Endothelial cell of umbilical vein (primary cell): ENCODE data around the gene UBR4. TPM values are rescaled to one million over a fixed set of nuclear protein-coding genes. Genes with fewer than 3 reads are reported as not detected.

ENCODE experiments used
- BruUV-seq: library from RNA; stranded (reverse); fragments of 400-500 nt; replicated peaks from 2 replicates; lab custom pipeline; 2021; lab: Mats Ljungman, UMichigan
- CTCF ChIA-PET: fragments of 300-600, 350-600 bp; sonication (Branson Sonifier 250); formaldehyde crosslinking; loops from one replicate; lab custom pipeline; 2021; ENCODE audit warnings: antibody characterized with exemption, inconsistent platforms; lab: Charles Lee
- POLR2A ChIA-PET: fragments of 300-600, 350-600 bp; sonication (Branson Sonifier 250); formaldehyde crosslinking; loops from one replicate; lab custom pipeline; 2021; ENCODE audit warnings: antibody characterized with exemption, inconsistent platforms; lab: Charles Lee
- DNase-seq: peaks from one replicate; pipeline ENCODE4 v3.0.0-alpha.2; 2011; ENCODE audit warnings: low read depth, low spot score
- FAIRE-seq: peaks from 2 replicates; lab custom pipeline; 2011; peaks lifted over from hg19 to GRCh38; lab: Jason Lieb, UNC
- H2AFZ ChIP-seq: 2 replicates; pipeline ENCODE4 v1.6.0; 2012; ENCODE audit warnings: low read depth, low read length, control low read depth, inconsistent platforms
- H3K27ac ChIP-seq: 2 replicates; pipeline ENCODE4 v1.5.1; 2011; ENCODE audit warnings: low read depth, mild to moderate bottlenecking, control low read depth, low read length, moderate library complexity; ENCODE audit not compliant: insufficient read depth
- H3K27me3 ChIP-seq, 2 experiments: 2 replicates each; pipeline versions ENCODE4 v1.6.0 to v1.6.1; 2011; ENCODE audit warnings: low read length in 2 of 2, mixed read lengths in 1 of 2; ENCODE audit not compliant: control insufficient read depth in 2 of 2, insufficient read depth in 2 of 2
- H3K36me3 ChIP-seq, 2 experiments: 2 replicates in 1 of 2; 3 replicates in 1 of 2; pipeline ENCODE4 v1.5.1; 2011; ENCODE audit warnings: low read length in 2 of 2, mild to moderate bottlenecking in 1 of 2, moderate library complexity in 1 of 2; ENCODE audit not compliant: control insufficient read depth in 2 of 2, insufficient read depth in 2 of 2; ENCODE audit errors: extremely low read depth in 1 of 2
- H3K4me1 ChIP-seq: 3 replicates; pipeline ENCODE4 v1.5.1; 2011; ENCODE audit warnings: mild to moderate bottlenecking, low read length; ENCODE audit not compliant: control insufficient read depth, insufficient read depth; ENCODE audit errors: extremely low read depth
- H3K4me2 ChIP-seq: 2 replicates; pipeline ENCODE4 v1.6.1; 2011; ENCODE audit warnings: low read length, control low read depth, mixed read lengths; ENCODE audit not compliant: insufficient read depth
- H3K4me3 ChIP-seq, 3 experiments: fragments of 200-600 bp in 1 of 3; sonication (generic), shearing (Covaris generic) in 1 of 3; replicated peaks in 1 of 3; 2 replicates each; pipeline ENCODE4 v1.5.1; 2011 to 2016; ENCODE audit warnings: control low read depth in 3 of 3, low read length in 3 of 3, mild to moderate bottlenecking in 2 of 3, inconsistent platforms in 1 of 3, low read depth in 1 of 3, moderate library complexity in 1 of 3; ENCODE audit not compliant: insufficient read depth in 1 of 3
- H3K79me2 ChIP-seq: 2 replicates; pipeline ENCODE4 v1.6.0; 2012; ENCODE audit warnings: low read length, inconsistent platforms; ENCODE audit not compliant: control insufficient read depth, insufficient read depth
- H3K9ac ChIP-seq: replicated peaks from 2 replicates; pipeline ENCODE3; 2011; ENCODE audit warnings: low read length, control low read depth; ENCODE audit not compliant: insufficient read depth; ENCODE audit errors: extremely low read depth
- H3K9me1 ChIP-seq: replicated peaks from 3 replicates; pipeline ENCODE4 v1.6.0; 2011; ENCODE audit warnings: mild to moderate bottlenecking, low read length; ENCODE audit not compliant: control insufficient read depth, insufficient read depth; ENCODE audit errors: extremely low read depth
- H3K9me3 ChIP-seq: replicated peaks from 2 replicates; pipeline ENCODE4 v1.5.1; 2012; ENCODE audit warnings: low read length, inconsistent platforms; ENCODE audit not compliant: control insufficient read depth, insufficient read depth
- H4K20me1 ChIP-seq: replicated peaks from 2 replicates; pipeline ENCODE3; 2011; ENCODE audit warnings: mild to moderate bottlenecking, low read length; ENCODE audit not compliant: control insufficient read depth, insufficient read depth; ENCODE audit errors: extremely low read depth
- EZH2 ChIP-seq: IDR thresholded peaks from 2 replicates; pipeline ENCODE4 v1.6.1; 2012; ENCODE audit warnings: borderline replicate concordance, low read depth, mild to moderate bottlenecking, moderate library complexity, low read length, inconsistent platforms; ENCODE audit not compliant: severe bottlenecking
- FOS ChIP-seq: IDR thresholded peaks from 2 replicates; pipeline ENCODE4 v1.6.1; 2011; ENCODE audit warnings: mild to moderate bottlenecking, low read length, moderate library complexity, borderline replicate concordance; ENCODE audit not compliant: insufficient read depth
- GATA2 ChIP-seq: IDR thresholded peaks from 2 replicates; pipeline ENCODE4 v1.7.0; 2011; ENCODE audit warnings: low read depth, mild to moderate bottlenecking, moderate library complexity, mixed read lengths, low read length; ENCODE audit not compliant: insufficient read length, insufficient read depth
- JUN ChIP-seq: IDR thresholded peaks from 2 replicates; pipeline ENCODE4 v1.6.1; 2011; ENCODE audit warnings: borderline replicate concordance, low read depth; ENCODE audit not compliant: insufficient read length, insufficient read depth
- MYC ChIP-seq: IDR thresholded peaks from one replicate; pipeline ENCODE4 v1.6.1; 2011; ENCODE audit warnings: mild to moderate bottlenecking, low read depth, low read length
- POLR2A ChIP-seq: IDR thresholded peaks from 2 replicates; pipeline ENCODE4 v1.6.1; 2012; ENCODE audit warnings: low read depth, mild to moderate bottlenecking, control low read depth, low read length
- POLR2AphosphoS5 ChIP-seq: IDR thresholded peaks from 2 replicates; pipeline ENCODE4 v1.6.1; 2012; ENCODE audit warnings: low read depth, mild to moderate bottlenecking, control low read depth, low read length, moderate library complexity; ENCODE audit not compliant: insufficient read depth
- dilution Hi-C: fragments of 300-500 bp; cut with MboI; formaldehyde crosslinking; loops from one replicate; pipeline ENCODE4 v1.15.0; 2019; ENCODE audit warnings: low sequenced_read_pairs; ENCODE audit not compliant: extremely low pct_ligation_motif_present
- intact Hi-C: fragments of 100-400 bp; cut with micrococcal nuclease; formaldehyde crosslinking; loops from one replicate; pipeline ENCODE4 v1.10.0; 2022
- polyA plus RNA-seq, 4 experiments: library from polyadenylated mRNA; depleted of rRNA in 3 of 4; stranded (reverse) in 3 of 4; unstranded in 1 of 4; fragments of >200 nt; gene quantifications; 2 replicates each; pipeline versions ENCODE4 v1.2.1 to v1.2.3, GENCODE V29; 2011 to 2012; ENCODE audit warnings: missing spikeins in 1 of 4
- total RNA-seq: library from RNA; stranded (reverse); gene quantifications from 2 replicates; pipeline ENCODE4 v1.2.3, GENCODE V29; 2021
- TF ChIP-seq, protein P1 (sequence below): IDR thresholded peaks from 2 replicates; pipeline ENCODE4 v1.6.1; 2011; ENCODE audit not compliant: insufficient read depth, insufficient read length
- TF ChIP-seq, protein P2 (sequence below), 2 donors: IDR thresholded peaks; 1 replicate in 1 of 2; 2 replicates in 1 of 2; pipeline ENCODE4 v1.5.1; 2011; ENCODE audit warnings: low read length in 2 of 2, mild to moderate bottlenecking in 2 of 2, moderate library complexity in 2 of 2, control low read depth in 1 of 2, inconsistent platforms in 1 of 2, low read depth in 1 of 2; ENCODE audit not compliant: insufficient read depth in 1 of 2; ENCODE audit errors: extremely low read depth in 1 of 2

UBR4 gene
- total and polyA plus RNA-seq, 2 donors (not counting 3 experiments of a cell fraction or from before 2014, with no cell fraction given): 125 to 150 TPM

DNA sequence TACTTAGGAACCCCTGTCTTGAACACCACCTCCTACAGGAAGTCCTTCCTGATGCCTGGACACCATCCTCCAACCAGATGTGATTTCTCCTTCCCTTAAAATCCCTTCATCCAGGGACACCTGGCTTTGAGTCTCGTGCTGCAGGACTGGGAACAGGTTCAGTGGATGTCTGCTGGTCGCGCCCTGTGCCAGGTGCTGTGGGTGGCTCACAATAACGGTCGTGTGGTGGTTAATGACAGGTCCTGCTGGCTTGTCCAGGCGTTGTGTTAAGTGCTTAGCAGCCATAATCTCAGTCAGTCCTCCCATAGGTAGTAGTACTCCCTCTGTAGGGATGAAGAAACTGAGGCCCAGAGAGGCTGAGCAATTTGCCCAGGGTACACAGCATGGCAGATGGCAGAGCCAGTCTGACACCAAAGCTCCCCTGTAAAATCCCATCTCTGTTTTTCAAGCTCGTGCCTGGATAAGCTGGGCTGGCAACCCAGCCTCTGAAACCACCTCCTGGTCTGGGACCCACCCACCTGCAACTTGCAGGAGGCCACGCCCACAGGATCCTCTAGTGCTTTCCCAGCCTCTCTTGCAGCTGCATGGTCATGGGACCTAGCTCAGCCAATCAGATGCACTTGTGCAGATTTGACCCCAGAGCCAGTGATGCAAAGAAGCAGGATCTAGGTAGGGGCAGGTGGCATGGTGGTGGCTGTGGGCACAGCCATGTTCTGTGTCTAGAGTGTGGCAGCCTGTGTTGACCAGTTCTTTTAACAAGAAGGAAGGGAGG is 147.6 kb downstream of the UBR4 start:
- no peak for FAIRE-seq
- dilution Hi-C loops: no loop called here
- CTCF ChIA-PET: interaction anchor here (1.0 kb wide), 1 partner anchor 178 kb away, joined by 3 read pairs; no protein-coding TSS in a partner anchor

More for the DNA sequence above, 147.6 kb downstream of the UBR4 start:
- TF ChIP-seq POLR2A: no peak
- TF ChIP-seq, protein P1, sequence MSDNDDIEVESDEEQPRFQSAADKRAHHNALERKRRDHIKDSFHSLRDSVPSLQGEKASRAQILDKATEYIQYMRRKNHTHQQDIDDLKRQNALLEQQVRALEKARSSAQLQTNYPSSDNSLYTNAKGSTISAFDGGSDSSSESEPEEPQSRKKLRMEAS: no peak
- no peak for TF ChIP-seq EZH2
- TF ChIP-seq FOS: no peak
- TF ChIP-seq JUN: no peak
- no peak for TF ChIP-seq MYC
- no peak for TF ChIP-seq GATA2
- no peak for TF ChIP-seq POLR2AphosphoS5
- TF ChIP-seq, protein P2, sequence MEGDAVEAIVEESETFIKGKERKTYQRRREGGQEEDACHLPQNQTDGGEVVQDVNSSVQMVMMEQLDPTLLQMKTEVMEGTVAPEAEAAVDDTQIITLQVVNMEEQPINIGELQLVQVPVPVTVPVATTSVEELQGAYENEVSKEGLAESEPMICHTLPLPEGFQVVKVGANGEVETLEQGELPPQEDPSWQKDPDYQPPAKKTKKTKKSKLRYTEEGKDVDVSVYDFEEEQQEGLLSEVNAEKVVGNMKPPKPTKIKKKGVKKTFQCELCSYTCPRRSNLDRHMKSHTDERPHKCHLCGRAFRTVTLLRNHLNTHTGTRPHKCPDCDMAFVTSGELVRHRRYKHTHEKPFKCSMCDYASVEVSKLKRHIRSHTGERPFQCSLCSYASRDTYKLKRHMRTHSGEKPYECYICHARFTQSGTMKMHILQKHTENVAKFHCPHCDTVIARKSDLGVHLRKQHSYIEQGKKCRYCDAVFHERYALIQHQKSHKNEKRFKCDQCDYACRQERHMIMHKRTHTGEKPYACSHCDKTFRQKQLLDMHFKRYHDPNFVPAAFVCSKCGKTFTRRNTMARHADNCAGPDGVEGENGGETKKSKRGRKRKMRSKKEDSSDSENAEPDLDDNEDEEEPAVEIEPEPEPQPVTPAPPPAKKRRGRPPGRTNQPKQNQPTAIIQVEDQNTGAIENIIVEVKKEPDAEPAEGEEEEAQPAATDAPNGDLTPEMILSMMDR (IDR thresholded peaks at IDR 0.05; ENCODE audit: extremely low read depth in 1 of 2, insufficient read depth in 1 of 2, low read depth in 1 of 2, low read length in 2 of 2): no peak
- no TSS peak for BruUV-seq
- POLR2A ChIA-PET: no interaction called here
- Histone ChIP-seq H3K9ac (no peak overlapping the region), H3K27ac (no peak overlapping the region), H3K9me1 (no peaks in the 10 kb centered on the region), H3K36me3 (no peaks in the 10 kb centered on the region), H3K4me2 (no peak overlapping the region), H3K79me2 (no peaks in the 10 kb centered on the region), H3K9me3 (no peaks in the 10 kb centered on the region), H4K20me1 (no peaks in the 10 kb centered on the region), H3K4me1 (no peaks in the 10 kb centered on the region), H2AFZ (no peak overlapping the region), H3K27me3 (no peaks in the 10 kb centered on the region), H3K4me3 (no peak overlapping the region)
- DNase-seq: no peak
- intact Hi-C loops: no loop called here
